ENCODE measurements around the gene FTH1. TPM values are rescaled to one million over a fixed set of nuclear protein-coding genes. Genes with fewer than 3 reads are reported as not detected.
"Not testable (repeated sequence)": the region's sequence is repeated elsewhere in the genome, so short reads cannot be mapped to it uniquely, and the experiment has no call there.

The FTH1 gene
- total RNA-seq, 1 donor from 2014 or later = 516 TPM

- peak; percentile 72 for DNase-seq (ENCODE audit: low spot score)
These were observed 11.5 kb upstream of the FTH1 start for GRCh38 chr11:61978703-61979661.

- no peak for DNase-seq (ENCODE audit: low spot score)
These were observed 9.5 kb upstream of the FTH1 start for GRCh38 chr11:61976813-61977475.

- DNase-seq (ENCODE audit: low spot score) = no peak
These were observed 9.0 kb upstream of the FTH1 start for GRCh38 chr11:61976420-61976800.

GRCh38 chr11:61975638-61976419 lies 8.4 kb upstream of the FTH1 start:
- DNase-seq (ENCODE audit: low spot score) = no peak

GRCh38 chr11:61974766-61975631 lies 7.6 kb upstream of the FTH1 start:
- no peak for DNase-seq (ENCODE audit: low spot score)

DNA sequence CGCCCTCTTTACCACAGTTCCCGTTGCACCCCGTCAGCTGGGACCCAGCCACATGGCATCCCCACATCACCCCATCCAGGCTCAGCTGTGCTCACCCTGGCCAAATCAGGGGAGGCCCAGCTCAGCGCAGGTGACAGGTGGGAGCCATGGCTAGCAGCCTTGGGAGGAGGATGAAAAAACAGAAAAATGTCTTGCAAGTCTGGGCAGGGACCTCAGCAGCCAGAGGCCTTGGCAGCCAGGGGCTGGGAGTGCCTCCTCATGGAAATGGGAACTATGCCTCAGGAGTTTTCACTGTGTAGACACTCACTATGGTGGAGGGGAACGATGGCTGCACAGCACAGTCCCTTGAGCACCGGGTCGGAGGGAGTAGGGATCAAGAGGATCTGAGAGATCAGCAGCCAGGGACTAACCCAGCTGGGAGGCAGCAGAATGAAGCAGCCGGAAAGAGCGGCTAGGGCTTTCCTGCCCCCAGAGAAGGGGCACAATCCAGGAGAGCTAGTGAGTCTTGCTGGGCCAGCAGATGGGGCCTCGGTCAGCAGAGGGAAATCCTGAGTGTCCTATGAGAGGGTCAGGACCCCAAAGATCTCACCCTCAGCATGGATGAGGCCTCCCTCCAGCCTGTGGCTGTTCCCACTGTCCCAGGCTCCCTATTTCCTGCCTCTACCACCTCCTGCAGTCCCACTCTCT lies 6.2 kb upstream of the FTH1 start:
- DNase-seq (ENCODE audit: low spot score) = peak; percentile 57

GRCh38 chr11:61972672-61973475 lies 5.4 kb upstream of the FTH1 start:
- peak; percentile 88 for DNase-seq (ENCODE audit: low spot score)

- DNase-seq (ENCODE audit: low spot score) = no peak
These were observed 4.8 kb upstream of the FTH1 start for GRCh38 chr11:61972112-61972671.

GRCh38 chr11:61971248-61972111 lies 4.0 kb upstream of the FTH1 start:
- DNase-seq (ENCODE audit: low spot score) = peak; percentile 98

GRCh38 chr11:61969838-61970662 lies 2.6 kb upstream of the FTH1 start:
- DNase-seq (ENCODE audit: low spot score) = no peak

GRCh38 chr11:61969391-61969758 lies 1.9 kb upstream of the FTH1 start:
- no peak for DNase-seq (ENCODE audit: low spot score)

- no peak for DNase-seq (ENCODE audit: low spot score)
These were observed 1.4 kb upstream of the FTH1 start for GRCh38 chr11:61968758-61969390.

DNA sequence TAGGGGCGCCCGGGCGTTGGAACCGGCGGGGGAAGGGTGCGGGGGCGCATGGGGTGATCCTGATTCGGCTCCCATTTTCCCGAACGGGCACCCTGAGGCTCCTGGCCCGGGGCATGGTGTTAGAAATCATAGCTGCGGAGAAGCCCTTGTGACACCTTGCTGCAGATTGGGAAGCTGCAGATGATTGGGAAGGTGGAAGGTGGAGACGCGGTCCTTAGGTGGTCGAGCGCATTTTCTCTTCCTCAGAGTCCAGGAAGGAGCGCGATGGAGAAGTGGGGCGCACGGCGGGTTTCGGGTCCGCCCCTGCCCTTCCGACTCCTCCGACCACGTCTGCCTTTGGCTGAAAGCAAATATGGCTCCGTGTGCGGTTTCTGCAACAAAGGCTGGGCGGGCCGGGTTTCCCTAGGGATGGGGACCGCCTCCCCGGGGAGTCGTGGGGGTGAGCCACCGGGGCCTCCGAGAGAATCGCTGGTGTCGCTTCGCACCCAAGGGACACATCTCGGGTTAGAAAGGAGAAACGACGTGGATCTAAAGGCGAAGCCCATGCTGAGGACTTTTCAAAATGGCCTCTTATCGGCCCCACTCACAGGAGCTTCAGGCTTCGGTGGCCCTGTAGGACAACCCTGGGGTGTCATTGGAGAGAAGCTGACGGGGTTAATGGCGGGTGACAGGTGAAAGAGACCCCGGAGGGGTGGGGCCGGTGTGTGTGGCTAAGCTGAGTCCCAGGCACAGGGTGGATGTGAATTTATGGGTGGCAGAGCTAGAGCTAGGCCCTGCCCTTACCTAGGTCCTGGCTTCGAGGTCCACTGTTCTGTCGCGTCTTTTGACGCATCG lies 707 bp upstream of the FTH1 start:
- DNase-seq (ENCODE audit: low spot score) = peak; percentile 62

- DNase-seq (ENCODE audit: low spot score) = peak; percentile 55
These were observed 709 bp downstream of the FTH1 start for GRCh38 chr11:61966734-61967115.

- not testable (repeated sequence) for DNase-seq (ENCODE audit: low spot score)
These were observed 2.7 kb downstream of the FTH1 start for GRCh38 chr11:61964666-61965271.
